GM12872 (cell line): Measurements from ENCODE around the gene PNMA6F.

Experiments used
- CTCF ChIP-seq: IDR thresholded peaks from 3 replicates; pipeline ENCODE4 v1.5.1; 2011; ENCODE audit warnings: low read depth, mild to moderate bottlenecking, low read length, moderate library complexity; ENCODE audit not compliant: insufficient read depth

The PNMA6F gene

GRCh38 chrX:153317996-153318722, 3.4 kb downstream of the PNMA6F start:
- no peak for TF ChIP-seq CTCF

DNA sequence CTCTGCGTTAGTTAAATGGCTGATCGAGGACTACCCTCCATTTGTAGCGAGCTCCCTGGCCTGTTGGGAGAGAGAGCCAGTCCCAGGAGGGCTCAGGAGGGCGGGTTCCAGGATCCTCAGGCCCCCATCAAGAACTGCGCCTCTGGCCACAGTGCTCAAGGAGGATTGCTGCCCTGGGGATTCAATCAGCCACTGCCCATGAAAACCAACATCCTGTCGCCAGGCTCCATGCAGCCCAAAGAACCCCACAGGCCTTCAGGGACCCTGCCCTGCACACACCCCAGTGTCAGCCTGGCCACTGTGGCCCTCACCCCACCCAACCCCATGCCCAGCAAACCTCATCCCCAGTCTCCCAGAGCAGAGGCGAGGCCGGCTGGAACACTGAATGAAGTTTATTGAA, 4.3 kb downstream of the PNMA6F start:
- no peak for TF ChIP-seq CTCF

- TF ChIP-seq CTCF = no peak
Observed at GRCh38 chrX:153312842-153313241, 8.7 kb downstream of the PNMA6F start.

DNA sequence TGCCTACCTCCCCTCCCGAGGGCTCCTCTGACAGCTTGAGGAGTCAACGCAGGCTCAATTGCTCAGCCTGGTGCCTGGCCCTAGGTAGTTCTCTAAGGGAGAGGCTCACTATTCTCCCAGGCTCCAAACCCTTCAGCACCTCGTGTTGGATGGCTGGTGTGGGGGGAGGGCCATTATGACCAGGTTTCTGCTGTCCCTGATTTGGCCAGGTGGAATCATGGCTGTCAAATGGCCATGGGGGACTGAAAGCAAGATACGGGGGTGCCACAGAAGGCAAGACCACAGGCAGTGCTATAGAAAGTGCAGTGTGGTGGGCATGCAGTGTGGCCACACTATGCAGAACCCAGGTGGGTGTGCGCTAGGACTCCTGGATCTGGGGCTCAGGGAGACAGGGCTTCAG, 9.5 kb downstream of the PNMA6F start:
- TF ChIP-seq CTCF = no peak

- TF ChIP-seq CTCF = no peak
Observed at GRCh38 chrX:153310901-153311300, 10.7 kb downstream of the PNMA6F start.

GRCh38 chrX:153307276-153308178, 14.0 kb downstream of the PNMA6F start:
- no peak for TF ChIP-seq CTCF

GRCh38 chrX:153306527-153307115, 14.9 kb downstream of the PNMA6F start:
- no peak for TF ChIP-seq CTCF
